NCI-H1092 treated with DMSO at 0.1 percent for 48 hours (cell line): Measurements from ENCODE around the gene PRKCD.

ENCODE experiments used
- DNase-seq: peaks from one replicate; lab custom pipeline; 2025; lab: John Stamatoyannopoulos, UW

The PRKCD gene

DNA sequence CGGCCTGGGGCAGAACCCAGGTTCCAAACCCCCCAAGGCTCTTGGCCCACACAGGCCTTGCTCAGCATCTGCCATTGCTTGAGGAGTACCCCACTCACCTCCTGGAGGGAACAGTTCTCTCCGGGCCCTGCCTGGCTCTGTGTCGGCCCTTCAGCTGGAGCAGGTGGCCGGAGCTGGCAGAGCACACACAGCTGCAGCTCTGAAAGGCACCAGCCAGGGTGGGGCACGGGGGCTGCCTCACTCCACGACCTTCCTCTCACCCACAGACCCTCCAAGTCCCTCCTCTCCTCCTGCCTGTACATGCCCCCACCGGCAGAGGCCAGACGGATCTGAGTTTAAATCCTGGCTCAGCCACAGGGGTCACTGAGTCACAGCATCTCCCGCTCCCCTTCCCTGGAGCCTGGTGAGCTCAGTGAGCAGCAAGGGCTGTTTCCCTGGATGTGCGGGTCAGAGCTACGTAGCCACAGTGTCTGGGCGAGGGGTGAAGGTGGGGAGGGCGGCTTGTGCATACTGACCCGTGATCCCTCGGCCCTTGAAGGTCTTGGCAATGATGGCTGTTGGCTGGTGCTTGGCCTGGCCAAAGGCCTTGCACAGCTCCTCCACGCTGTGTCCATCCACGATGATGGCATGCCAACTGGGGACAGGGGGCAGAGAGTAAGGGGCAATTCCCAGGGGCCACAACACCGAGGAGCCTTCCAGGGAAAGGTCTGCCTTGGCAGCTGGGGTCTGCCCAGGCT is 71.8 kb downstream of the PRKCD start:
- DNase-seq = no peak

DNA sequence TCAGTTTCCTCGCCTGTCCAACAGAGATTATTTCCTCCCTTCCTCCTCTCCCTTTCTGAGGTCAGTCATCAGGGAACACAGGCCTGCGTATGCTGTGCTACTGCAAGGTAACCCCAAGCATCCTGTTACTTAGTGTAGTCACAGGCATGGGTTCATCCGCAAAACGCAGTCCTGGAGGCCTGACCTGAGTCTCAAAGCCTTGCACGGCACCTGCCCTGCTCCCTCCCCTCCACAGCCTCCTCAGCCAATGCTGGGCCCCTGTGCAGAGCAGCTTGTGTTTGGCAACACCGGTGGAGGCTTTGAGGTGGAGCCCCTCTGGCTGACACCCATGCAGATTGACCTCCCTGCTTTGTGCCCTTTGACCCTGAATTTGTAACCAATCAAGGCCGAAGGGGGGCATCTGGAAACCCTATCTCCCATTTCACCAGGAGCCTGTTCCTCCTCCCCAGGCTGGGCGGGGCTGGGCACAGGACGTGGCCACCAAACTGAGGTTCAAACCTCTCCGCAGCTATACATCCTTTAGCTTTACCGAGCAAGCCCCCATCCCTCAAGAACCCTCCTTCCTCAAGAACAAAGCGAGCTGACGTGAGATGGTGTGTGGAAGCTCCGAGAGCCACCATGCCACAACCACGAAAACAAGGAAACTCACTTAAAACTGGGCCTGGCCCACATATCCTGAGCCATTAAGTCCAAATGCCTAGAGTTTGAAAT is 73.3 kb downstream of the PRKCD start:
- DNase-seq = no peak

GRCh38 chr3:53234841-53235232 is 73.8 kb downstream of the PRKCD start:
- no peak for DNase-seq

DNA sequence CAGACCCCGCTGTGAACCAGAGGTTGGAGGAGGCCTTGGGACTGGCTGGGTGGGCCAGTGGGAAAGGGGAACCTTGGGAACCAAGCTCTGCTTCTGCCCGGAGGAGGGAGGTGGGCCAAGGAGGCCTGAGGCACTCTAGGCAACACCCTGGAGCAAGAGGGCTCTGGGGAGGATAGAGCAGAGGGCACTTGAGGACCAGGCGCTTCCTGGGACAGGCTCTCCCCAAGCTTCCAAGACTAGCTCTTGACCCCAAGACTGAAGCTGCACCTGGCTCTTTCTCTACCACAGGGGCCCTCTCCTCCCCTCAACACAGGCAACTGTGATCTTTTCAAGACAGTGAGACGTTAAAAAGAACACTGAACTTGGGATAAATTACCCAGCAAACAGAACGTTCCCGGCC is 74.5 kb downstream of the PRKCD start:
- DNase-seq = no peak

DNA sequence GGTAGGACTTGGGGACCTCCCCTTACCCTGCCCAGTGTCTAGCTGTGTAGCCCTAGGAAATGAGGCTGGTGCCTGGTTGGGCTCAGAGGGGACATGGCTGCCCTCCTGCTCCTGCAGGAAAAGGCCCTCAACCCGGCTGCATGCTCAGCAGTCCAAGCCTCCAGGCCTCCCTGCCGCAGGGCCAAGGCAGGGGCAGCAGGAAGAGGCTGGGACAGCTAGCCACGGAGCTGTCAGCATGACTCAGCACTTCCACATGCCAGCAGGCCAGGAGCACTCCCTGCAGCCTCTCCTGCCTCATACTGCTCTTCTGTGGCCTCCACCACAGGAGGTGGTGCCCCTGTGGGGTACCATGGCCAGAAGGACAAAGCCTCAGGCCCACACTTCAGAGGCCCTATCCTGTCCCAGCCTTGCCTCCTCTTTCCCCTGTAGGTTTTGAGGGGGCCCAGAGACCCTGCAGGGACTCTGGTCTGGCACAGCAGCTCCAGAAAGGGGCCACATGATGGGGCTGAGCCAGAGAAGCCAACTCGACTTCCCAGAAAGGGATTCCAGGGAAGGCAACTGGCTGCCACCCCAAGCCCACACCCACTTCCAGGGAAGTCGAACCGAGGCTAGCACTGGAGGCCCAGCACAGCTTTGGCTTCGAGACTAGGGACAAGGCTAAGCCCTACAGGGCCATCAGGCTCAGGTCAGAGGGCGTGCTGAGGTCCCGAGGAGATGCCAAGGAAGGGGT is 75.3 kb downstream of the PRKCD start:
- DNase-seq = no peak

DNA sequence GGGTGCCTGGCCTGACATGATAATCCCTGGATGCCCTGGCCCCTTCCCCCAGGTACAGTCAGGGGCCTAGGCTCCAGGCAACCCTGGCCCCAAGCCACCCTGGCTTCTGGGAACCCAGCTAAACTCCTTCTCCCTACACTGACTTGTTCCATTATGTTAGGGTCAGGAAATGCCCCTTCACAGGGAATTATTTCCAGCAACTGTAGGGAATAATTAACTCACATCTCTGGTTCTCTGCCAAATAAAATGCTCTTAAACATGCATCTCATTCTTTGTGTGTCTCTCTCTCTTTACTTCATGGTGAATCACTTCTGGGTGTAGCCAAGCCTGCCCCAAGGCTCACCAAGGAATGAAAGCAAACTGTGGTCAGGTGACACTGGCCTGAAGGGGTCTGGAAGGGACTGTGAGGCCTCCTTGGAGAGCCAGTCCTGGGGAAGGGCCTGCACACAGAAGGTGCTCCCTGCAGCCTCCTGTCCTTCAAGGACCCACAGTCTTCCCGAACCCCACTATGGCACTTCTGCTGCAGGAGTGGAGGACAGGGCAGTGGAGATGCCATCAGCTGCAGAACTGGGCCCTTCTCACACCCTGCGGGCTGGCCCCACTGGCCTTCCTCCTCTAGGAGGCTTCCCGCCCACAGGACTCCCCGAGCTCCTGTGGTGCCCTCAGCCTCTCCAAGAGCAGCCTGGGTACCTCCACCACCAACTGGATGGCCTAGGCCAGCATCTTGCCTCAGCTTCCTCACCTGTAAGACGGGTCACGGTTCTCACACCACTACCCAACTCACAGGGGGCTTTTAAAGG is 77.2 kb downstream of the PRKCD start:
- no peak for DNase-seq

GRCh38 chr3:53238886-53239285 is 77.9 kb downstream of the PRKCD start:
- DNase-seq = no peak

- no peak for DNase-seq
Observed at GRCh38 chr3:53239800-53240199, 78.8 kb downstream of the PRKCD start.

- DNase-seq = no peak
Observed at GRCh38 chr3:53240989-53241972, 80.3 kb downstream of the PRKCD start.

DNA sequence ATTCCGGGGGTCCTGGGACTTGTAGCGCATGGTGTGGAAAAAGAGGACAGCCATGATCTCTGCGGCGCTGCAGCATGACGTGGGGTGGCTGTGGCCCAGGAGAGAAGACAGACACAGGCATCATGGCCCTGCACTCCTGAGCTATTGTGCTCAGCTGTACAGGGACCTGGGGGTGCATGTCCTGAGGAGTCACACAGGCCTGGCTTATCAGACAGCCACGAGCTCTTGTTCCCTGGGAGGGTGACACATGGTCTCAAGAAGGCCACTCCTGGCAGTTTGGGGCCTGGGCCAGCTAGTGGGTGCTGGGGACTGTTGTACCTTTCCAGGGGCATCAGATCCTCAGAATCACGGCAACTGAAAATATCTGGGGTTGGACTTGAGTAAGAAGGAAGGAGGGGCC is 81.1 kb downstream of the PRKCD start:
- no peak for DNase-seq
